ENCODE data around the gene DMC1. TPM values are rescaled to one million over a fixed set of nuclear protein-coding genes. Genes with fewer than 3 reads are reported as not detected.
"Not testable (repeated sequence)": the region's sequence is repeated elsewhere in the genome, so short reads cannot be mapped to it uniquely, and the experiment has no call there.

Gene DMC1
- total RNA-seq, 2 donors from 2014 or later: 0.78 TPM; not detected in 1

DNA sequence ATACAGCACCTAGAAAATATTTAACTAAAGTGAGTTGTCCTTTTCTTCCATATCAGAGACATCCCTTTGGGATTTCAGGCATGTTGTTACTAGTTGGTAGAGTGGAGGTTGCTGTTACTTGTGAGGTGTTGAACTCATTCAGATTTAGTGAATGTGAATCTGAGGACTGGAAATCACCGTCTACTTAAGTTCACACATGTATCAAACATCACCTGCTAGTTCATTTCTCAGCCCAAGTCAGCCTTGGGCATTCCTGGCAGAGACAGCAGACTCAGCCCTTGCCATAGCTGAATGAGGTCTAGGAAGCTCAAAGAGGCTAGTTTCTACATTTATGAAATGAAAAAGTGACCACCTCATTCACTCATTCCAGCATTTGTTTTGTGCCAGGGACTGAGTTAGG is 92.4 kb downstream of the DMC1 start:
- WGBS, 2 donors: 58 to 88% methylated on average over 1 of the region's 1 CpG
- Histone ChIP-seq H3K27ac (no peak overlapping the region), H3K36me3 (replicated peaks in 1 of 2; ENCODE audit: insufficient read depth in 1 of 2, low read depth in 2 of 2) (peaks cover 6% of the 10 kb centered on the region in 2 donors), H3K9me3 (no peaks in the 10 kb centered on the region), H3K4me3 (no peak overlapping the region), H3K4me1 (no peaks in the 10 kb centered on the region), H3K27me3 (no peaks in the 10 kb centered on the region)
- DNase-seq (no peak), ATAC-seq (no peak)
- TF ChIP-seq, protein P1, sequence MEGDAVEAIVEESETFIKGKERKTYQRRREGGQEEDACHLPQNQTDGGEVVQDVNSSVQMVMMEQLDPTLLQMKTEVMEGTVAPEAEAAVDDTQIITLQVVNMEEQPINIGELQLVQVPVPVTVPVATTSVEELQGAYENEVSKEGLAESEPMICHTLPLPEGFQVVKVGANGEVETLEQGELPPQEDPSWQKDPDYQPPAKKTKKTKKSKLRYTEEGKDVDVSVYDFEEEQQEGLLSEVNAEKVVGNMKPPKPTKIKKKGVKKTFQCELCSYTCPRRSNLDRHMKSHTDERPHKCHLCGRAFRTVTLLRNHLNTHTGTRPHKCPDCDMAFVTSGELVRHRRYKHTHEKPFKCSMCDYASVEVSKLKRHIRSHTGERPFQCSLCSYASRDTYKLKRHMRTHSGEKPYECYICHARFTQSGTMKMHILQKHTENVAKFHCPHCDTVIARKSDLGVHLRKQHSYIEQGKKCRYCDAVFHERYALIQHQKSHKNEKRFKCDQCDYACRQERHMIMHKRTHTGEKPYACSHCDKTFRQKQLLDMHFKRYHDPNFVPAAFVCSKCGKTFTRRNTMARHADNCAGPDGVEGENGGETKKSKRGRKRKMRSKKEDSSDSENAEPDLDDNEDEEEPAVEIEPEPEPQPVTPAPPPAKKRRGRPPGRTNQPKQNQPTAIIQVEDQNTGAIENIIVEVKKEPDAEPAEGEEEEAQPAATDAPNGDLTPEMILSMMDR (IDR thresholded peaks at IDR 0.05): no peak
- TF ChIP-seq POLR2A (IDR thresholded peaks at IDR 0.05): no peak
- intact Hi-C loops (cut with DNase I): no loop called here

DNA sequence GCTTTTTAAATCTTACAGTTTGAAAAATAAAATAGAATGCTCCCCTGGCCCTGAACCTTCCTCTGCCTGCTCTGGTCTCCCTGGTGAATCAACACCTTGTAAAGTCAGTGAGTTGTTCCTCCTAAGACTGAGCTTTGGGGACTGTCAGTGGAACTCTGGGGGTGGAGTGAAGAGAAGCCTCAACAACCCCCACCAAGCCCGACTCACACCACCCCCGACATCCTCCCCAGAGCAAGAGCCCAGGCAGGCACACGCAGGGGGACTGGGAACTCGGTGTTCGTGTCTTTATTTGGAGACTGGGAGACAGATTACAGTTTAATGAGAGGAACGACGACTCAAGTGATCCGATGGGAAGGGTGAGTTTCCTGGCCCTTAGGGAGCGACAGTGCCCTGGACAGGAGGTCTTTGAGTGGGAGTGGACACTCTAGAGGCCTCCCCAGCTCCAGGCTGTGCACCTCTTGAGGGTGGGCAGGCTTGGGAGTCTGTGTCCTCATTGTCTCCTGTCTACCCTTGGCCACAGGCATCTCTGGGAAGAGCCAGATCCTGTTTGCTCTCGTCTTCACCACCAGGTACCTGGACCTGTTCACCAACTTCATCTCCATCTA is 95.9 kb downstream of the DMC1 start:
- H3K36me3 ChIP-seq (replicated peaks in 1 of 2; ENCODE audit: insufficient read depth in 1 of 2, low read depth in 2 of 2): no peaks in the 10 kb centered on the region
- 63 to 65% methylated on average over 10 of the region's 10 CpGs for WGBS, 2 donors
- DNase-seq: no peak
- no peak overlapping the region for H3K4me3 ChIP-seq
- intact Hi-C loops (cut with DNase I): no loop called here
- H3K27ac ChIP-seq: no peak overlapping the region
- peaks cover under 1% of the 10 kb centered on the region for H3K4me1 ChIP-seq
- H3K9me3 ChIP-seq: no peaks in the 10 kb centered on the region
- TF ChIP-seq POLR2A (IDR thresholded peaks at IDR 0.05): no peak
- TF ChIP-seq, protein P1 (IDR thresholded peaks at IDR 0.05): no peak
- no peaks in the 10 kb centered on the region for H3K27me3 ChIP-seq
- ATAC-seq: no peak

DNA sequence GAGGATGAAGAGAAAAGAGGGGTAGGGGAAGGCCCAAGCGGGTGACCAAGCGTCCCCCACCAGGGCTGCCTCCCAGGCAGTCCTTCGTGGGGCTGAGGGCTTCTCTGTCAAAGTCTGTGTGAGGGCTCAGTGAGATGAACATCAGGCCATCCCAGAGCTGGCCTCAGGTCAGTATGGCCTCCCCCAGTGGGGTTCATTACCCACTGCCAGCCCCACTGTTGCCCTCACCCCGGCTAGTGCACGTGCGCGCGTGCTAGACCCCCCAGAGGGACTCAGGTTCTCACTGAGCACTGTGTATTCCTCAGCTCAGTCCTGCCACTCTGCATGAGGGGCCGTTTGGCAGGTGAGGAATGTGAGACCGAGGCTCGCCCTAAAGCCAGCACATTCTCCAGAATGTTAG is 98.7 kb downstream of the DMC1 start:
- intact Hi-C loops (cut with DNase I): no loop called here
- WGBS, 2 donors: 91 to 93% methylated on average over 3 to 10 of the region's 11 CpGs
- no peak overlapping the region for H3K27ac ChIP-seq
- no peaks in the 10 kb centered on the region for H3K9me3 ChIP-seq
- no peaks in the 10 kb centered on the region for H3K27me3 ChIP-seq
- ATAC-seq: no peak
- H3K4me1 ChIP-seq: peaks cover 19% of the 10 kb centered on the region
- H3K4me3 ChIP-seq: no peak overlapping the region
- no peak for TF ChIP-seq POLR2A (IDR thresholded peaks at IDR 0.05)
- TF ChIP-seq, protein P1 (IDR thresholded peaks at IDR 0.05): no peak
- no peak for DNase-seq
- no peaks in the 10 kb centered on the region for H3K36me3 ChIP-seq (replicated peaks in 1 of 2; ENCODE audit: insufficient read depth in 1 of 2, low read depth in 2 of 2)

DNA sequence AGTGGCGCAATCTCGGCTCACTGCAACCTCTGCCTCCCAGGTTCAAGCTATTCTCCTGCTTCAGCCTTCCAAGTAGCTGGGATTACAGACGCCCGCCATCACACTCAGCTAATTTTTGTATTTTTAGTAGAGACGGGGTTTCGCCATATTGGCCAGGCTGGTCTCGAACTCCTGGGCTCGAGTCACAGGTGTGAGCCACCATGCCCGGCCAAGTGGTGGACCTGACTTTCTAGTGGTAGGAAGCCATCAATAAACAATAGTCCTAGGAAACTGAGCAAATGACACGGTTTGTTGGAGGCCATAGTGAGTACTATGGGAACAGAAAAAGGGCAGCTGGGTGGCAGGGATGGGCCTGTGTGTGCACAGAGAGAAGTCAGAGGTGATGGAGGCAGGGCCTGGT is 99.8 kb downstream of the DMC1 start:
- not testable (repeated sequence) for DNase-seq, ATAC-seq

DNA sequence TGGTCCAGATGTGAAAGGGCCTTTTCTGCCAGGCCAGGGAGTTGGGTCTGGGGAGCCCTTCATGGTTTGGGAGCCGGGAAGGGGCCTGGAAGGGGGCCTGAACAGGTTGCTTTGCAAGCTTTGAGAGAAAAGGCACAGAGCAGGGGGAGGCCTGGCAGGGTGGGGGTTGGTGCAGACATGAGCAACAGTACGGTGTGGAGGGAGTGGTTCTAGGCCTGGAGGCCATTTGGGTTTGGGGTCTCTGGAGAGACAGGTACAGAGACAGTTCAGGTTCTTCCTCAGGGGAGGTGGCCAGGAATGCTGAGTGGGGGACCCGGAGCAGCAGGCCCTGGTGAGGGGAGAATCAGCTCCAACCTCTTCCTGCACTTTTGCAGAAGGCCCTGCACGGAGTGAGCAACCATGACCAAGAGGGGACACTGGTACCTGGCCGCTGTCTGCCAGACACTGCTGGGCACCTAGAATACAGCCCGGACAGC is 100.6 kb downstream of the DMC1 start:
- Histone ChIP-seq H3K27me3 (no peaks in the 10 kb centered on the region), H3K27ac (no peak overlapping the region), H3K4me3 (no peak overlapping the region), H3K4me1 (peaks cover 19% of the 10 kb centered on the region), H3K36me3 (replicated peaks in 1 of 2; ENCODE audit: insufficient read depth in 1 of 2, low read depth in 2 of 2) (no peaks in the 10 kb centered on the region), H3K9me3 (no peaks in the 10 kb centered on the region)
- no peak for DNase-seq
- 90 to 100% methylated on average over 6 of the region's 6 CpGs for WGBS, 2 donors
- intact Hi-C loops (cut with DNase I): no loop called here
- no peak for ATAC-seq
- TF ChIP-seq POLR2A (IDR thresholded peaks at IDR 0.05): no peak
- TF ChIP-seq, protein P1 (IDR thresholded peaks at IDR 0.05): no peak

More for the DNA sequence above, 99.8 kb downstream of the DMC1 start:
- H3K27me3 ChIP-seq; H3K9me3 ChIP-seq; H3K4me3 ChIP-seq; H3K36me3 ChIP-seq (replicated peaks in 1 of 2; ENCODE audit: insufficient read depth in 1 of 2, low read depth in 2 of 2); H3K27ac ChIP-seq; intact Hi-C loops (cut with DNase I): not testable (repeated sequence)
- peaks cover 19% of the 10 kb centered on the region for H3K4me1 ChIP-seq
- 90 to 95% methylated on average over 10 of the region's 10 CpGs for WGBS, 2 donors

Other genes with a start within 250 kb of the DMC1 start
- gene KCNJ4, start 115.0 kb downstream of the DMC1 start, total RNA-seq: not detected
- gene KDELR3, start 102.1 kb downstream of the DMC1 start, total RNA-seq: 10 to 100 TPM in 1 of 2 donors, 1 to 10 TPM in 1; 5.6 to 16.3 TPM
- 100 to 1,000 TPM; 403 to 467 TPM for gene DDX17, start 63.9 kb downstream of the DMC1 start, total RNA-seq
- gene FAM227A, start 86.2 kb upstream of the DMC1 start, total RNA-seq: 1 to 10 TPM; 1.3 to 3.6 TPM
- gene CBY1, start 86.5 kb upstream of the DMC1 start, total RNA-seq: 10 to 100 TPM in 1 of 2 donors, 1 to 10 TPM in 1; 8.6 to 16.5 TPM
- gene TOMM22, start 111.8 kb upstream of the DMC1 start, total RNA-seq: 10 to 100 TPM; 16.6 to 21.4 TPM
- gene JOSD1, start 130.8 kb upstream of the DMC1 start, total RNA-seq: 10 to 100 TPM; 20.4 to 50.3 TPM
- 10 to 100 TPM; 34.0 to 53.4 TPM for gene GTPBP1, start 135.8 kb upstream of the DMC1 start, total RNA-seq
- 100 to 1,000 TPM; 143 to 166 TPM for gene SUN2, start 185.8 kb upstream of the DMC1 start, total RNA-seq
- 10 to 100 TPM; 11.4 to 13.8 TPM for gene DNAL4, start 224.0 kb upstream of the DMC1 start, total RNA-seq